Thyroid gland (tissue), 4 donors: ENCODE data around the gene ADGRD1.

Experiments
- POLR2A ChIP-seq, 2 donors: fragments of 450-650 bp; IDR thresholded peaks; one replicate each; pipeline ENCODE4 v1.6.1; 2017; ENCODE audit warnings: antibody characterized with exemption in 2 of 2, mild to moderate bottlenecking in 2 of 2, moderate library complexity in 1 of 2
- TF ChIP-seq, protein P1 (sequence below), 6 experiments: fragments of 200-600 bp in 3 of 6; fragments of 450-650 bp in 3 of 6; sonication (generic) in 3 of 6; IDR thresholded peaks; one replicate each; pipeline ENCODE4 v1.5.1; 2016 to 2019; ENCODE audit warnings: antibody characterized with exemption in 6 of 6, mild to moderate bottlenecking in 2 of 6, inconsistent platforms in 1 of 6, moderate library complexity in 1 of 6

DNA sequence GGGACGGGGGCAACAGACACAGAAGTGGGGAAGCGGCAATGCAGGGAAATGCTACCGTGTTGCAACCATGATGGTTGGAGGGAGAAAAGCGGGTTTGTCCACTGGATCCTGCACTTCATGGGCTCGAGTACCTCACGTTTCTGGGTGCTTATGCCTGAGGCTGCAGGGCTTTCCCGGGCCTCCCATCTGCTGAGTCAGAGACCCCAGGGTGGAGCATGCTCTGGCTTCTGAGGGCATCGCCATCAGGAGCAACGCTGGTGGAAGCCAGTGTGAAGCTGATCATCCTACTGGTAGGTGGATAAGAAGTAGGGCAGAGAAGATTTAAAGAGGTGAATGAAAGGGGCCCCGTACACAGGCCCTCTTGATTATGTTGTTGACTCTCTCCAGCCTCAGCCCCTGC lies 5.0 kb upstream of the ADGRD1 start:
- TF ChIP-seq, protein P1, sequence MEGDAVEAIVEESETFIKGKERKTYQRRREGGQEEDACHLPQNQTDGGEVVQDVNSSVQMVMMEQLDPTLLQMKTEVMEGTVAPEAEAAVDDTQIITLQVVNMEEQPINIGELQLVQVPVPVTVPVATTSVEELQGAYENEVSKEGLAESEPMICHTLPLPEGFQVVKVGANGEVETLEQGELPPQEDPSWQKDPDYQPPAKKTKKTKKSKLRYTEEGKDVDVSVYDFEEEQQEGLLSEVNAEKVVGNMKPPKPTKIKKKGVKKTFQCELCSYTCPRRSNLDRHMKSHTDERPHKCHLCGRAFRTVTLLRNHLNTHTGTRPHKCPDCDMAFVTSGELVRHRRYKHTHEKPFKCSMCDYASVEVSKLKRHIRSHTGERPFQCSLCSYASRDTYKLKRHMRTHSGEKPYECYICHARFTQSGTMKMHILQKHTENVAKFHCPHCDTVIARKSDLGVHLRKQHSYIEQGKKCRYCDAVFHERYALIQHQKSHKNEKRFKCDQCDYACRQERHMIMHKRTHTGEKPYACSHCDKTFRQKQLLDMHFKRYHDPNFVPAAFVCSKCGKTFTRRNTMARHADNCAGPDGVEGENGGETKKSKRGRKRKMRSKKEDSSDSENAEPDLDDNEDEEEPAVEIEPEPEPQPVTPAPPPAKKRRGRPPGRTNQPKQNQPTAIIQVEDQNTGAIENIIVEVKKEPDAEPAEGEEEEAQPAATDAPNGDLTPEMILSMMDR (IDR thresholded peaks at IDR 0.05): no peak
- TF ChIP-seq POLR2A (IDR thresholded peaks at IDR 0.05): no peak
